Mesodermal cell (in vitro differentiated cells): ENCODE data around the gene DNAJC3.
"Not testable (repeated sequence)": the region's sequence is repeated elsewhere in the genome, so short reads cannot be mapped to it uniquely, and the experiment has no call there.

Experiments
- H3K27ac ChIP-seq: 2 replicates; pipeline ENCODE4 v1.7.0; 2013; ENCODE audit warnings: mild to moderate bottlenecking, low read depth, low read length, moderate library complexity; ENCODE audit not compliant: severe bottlenecking
- H3K36me3 ChIP-seq: 2 replicates; pipeline ENCODE4 v1.7.1; 2013; ENCODE audit warnings: mild to moderate bottlenecking, low read length, moderate library complexity; ENCODE audit not compliant: control insufficient read depth, insufficient read depth
- H3K4me1 ChIP-seq: one replicate; pipeline ENCODE4 v1.7.1; 2013; ENCODE audit warnings: mild to moderate bottlenecking, low read length; ENCODE audit not compliant: insufficient read depth, control insufficient read depth, poor library complexity, severe bottlenecking
- H3K4me3 ChIP-seq: 2 replicates; pipeline ENCODE4 v1.7.0; 2013; ENCODE audit warnings: low read length, control low read depth, mild to moderate bottlenecking; ENCODE audit not compliant: insufficient read depth, poor library complexity, severe bottlenecking; ENCODE audit errors: extremely low read depth
- H3K9me3 ChIP-seq: 2 replicates; pipeline ENCODE4 v1.7.1; 2013; ENCODE audit warnings: mild to moderate bottlenecking, low read length, moderate library complexity; ENCODE audit not compliant: control insufficient read depth
- WGBS, 2 experiments: methylation state at CpG; one replicate each; pipeline ENCODE4 v1.1.5; 2013; ENCODE audit warnings: missing lambda C conversion rate in 2 of 2; ENCODE audit not compliant: insufficient coverage in 2 of 2; 5-methylcytosine and 5-hydroxymethylcytosine counted together

The DNAJC3 gene

DNA sequence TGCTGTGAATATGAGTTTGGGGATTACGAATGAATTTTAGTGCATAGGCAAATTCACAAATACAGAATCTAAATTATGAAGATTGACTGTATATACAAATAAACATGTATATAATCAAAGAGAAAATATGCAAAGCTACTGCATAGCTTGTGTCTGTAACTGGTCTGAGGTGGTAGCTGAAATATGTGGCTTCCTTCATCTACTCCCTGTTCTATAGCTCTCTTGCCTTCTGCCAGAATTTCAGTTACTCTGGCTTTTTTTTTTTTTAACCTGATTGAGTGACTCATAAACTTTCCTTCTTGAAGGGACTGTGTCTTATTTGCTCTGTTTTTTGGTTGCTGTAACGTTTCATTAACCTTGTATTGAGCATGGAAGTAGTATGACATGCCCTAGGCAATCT is 26.6 kb downstream of the DNAJC3 start:
- H3K36me3 ChIP-seq = peaks cover 4% of the 10 kb centered on the region
- WGBS, 2 experiments = no CpG with 5 or more reads among the region's 2 CpGs

DNA sequence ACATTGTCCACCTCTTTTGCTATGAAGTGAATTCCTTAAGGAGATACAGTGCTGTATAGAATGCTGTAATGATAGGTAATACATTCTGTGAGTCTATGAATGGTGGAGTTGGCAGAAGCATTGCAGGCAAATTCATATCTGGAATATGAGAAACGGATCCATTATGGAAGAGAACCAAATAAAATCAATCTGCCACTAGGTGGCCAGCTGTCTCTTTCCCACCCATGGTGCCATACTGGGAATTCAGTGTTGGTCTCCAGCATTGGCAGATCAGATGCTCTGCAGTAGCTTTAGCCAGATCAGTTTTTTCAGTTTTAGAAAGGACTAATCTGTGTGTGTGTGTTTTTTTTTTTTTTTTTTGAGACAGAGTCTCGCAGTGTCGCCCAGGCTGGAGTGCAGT is 27.6 kb downstream of the DNAJC3 start:
- WGBS, 2 experiments = 80% methylated on average over 1 of the region's 3 CpGs
- H3K4me3 ChIP-seq = no peak overlapping the region
- no peak overlapping the region for H3K27ac ChIP-seq
- peaks cover 4% of the 10 kb centered on the region for H3K36me3 ChIP-seq
- no peaks in the 10 kb centered on the region for H3K4me1 ChIP-seq
- H3K9me3 ChIP-seq = no peaks in the 10 kb centered on the region

More for the DNA sequence above, 26.6 kb downstream of the DNAJC3 start:
- Histone ChIP-seq H3K4me1 (no peaks in the 10 kb centered on the region), H3K9me3 (no peaks in the 10 kb centered on the region), H3K27ac (no peak overlapping the region), H3K4me3 (no peak overlapping the region)

- Histone ChIP-seq H3K36me3 (peaks cover 22% of the 10 kb centered on the region), H3K4me1 (no peaks in the 10 kb centered on the region), H3K4me3 (no peak overlapping the region), H3K9me3 (no peaks in the 10 kb centered on the region), H3K27ac (no peak overlapping the region)
- WGBS, 2 experiments = 100% methylated on average over 1 of the region's 1 CpG; no CpG with 5 or more reads in 1 of the 2 experiments
Observed at GRCh38 chr13:95706356-95706755, 29.4 kb downstream of the DNAJC3 start.

GRCh38 chr13:95707035-95707434 is 30.1 kb downstream of the DNAJC3 start:
- Histone ChIP-seq H3K27ac (no peak overlapping the region), H3K4me1 (no peaks in the 10 kb centered on the region), H3K9me3 (no peaks in the 10 kb centered on the region), H3K4me3 (no peak overlapping the region), H3K36me3 (peaks cover 25% of the 10 kb centered on the region)
- WGBS, 2 experiments = 95 to 96% methylated on average over 2 to 3 of the region's 4 CpGs

DNA sequence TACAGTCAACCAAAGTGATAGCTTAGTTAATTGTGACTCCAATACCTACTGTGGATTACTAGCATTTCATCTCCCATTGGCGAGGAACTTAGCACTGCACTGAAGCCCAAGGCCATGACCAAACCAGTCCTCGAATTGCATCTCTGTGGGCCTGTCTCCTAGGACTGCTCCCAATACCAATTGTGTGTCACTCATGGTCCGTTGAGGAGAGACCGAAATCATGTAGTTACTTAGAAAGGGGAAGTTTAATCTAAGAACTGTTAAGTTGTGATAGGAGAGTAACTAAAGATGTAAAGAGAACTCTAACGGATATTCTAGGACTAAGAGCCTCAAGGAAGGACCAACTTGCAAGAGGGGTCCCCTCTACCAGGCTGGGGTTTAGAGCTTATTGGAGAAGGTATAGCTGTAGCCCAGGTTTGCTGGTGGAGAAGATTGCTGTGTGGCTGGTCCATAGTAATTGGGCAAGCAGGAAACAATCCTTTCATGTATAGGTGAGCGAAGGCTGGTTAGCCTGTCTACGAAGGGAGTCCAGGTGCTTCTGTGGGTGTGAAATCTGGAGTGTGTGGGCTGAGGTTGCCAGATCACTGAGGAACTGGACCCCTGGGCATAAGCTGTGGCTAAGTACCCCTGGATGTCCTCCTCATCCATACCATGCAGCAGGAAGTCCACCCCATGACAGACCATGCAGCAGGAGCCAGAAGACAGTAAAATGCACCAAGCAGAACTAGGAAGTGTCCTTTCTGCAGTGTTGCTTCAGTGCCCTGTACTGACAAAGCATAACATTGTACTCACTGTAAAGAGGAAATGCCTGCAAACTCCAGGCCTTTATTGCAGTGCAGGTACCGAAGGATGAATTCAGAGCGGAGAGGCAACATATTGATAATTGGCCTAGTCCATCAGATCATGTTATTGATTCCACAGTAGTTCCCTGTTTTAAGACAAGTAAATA is 30.8 kb downstream of the DNAJC3 start:
- H3K27ac ChIP-seq = no peak overlapping the region
- H3K36me3 ChIP-seq = peaks cover 32% of the 10 kb centered on the region
- no peaks in the 10 kb centered on the region for H3K4me1 ChIP-seq
- WGBS, 2 experiments = 95 to 96% methylated on average over 9 of the region's 9 CpGs
- no peaks in the 10 kb centered on the region for H3K9me3 ChIP-seq
- no peak overlapping the region for H3K4me3 ChIP-seq

- 96 to 100% methylated on average over 3 of the region's 5 CpGs for WGBS, 2 experiments
- no peaks in the 10 kb centered on the region for H3K4me1 ChIP-seq
- no peak overlapping the region for H3K4me3 ChIP-seq
Observed at GRCh38 chr13:95708391-95708774, 31.4 kb downstream of the DNAJC3 start.

GRCh38 chr13:95708811-95709500 is 32.0 kb downstream of the DNAJC3 start:
- no peak overlapping the region for H3K4me3 ChIP-seq
- H3K27ac ChIP-seq = no peak overlapping the region
- H3K9me3 ChIP-seq = no peaks in the 10 kb centered on the region
- no CpG with 5 or more reads among the region's 4 CpGs for WGBS, 2 experiments
- peaks cover 39% of the 10 kb centered on the region for H3K36me3 ChIP-seq
- peaks cover 5% of the 10 kb centered on the region for H3K4me1 ChIP-seq

More at GRCh38 chr13:95708391-95708774, 31.4 kb downstream of the DNAJC3 start:
- Histone ChIP-seq H3K9me3 (no peaks in the 10 kb centered on the region), H3K27ac (no peak overlapping the region), H3K36me3 (peaks cover 34% of the 10 kb centered on the region)

GRCh38 chr13:95710313-95710712 is 33.4 kb downstream of the DNAJC3 start:
- no peaks in the 10 kb centered on the region for H3K9me3 ChIP-seq
- no peak overlapping the region for H3K4me3 ChIP-seq
- H3K36me3 ChIP-seq = peaks cover 40% of the 10 kb centered on the region
- H3K27ac ChIP-seq = no peak overlapping the region
- H3K4me1 ChIP-seq = peaks cover 5% of the 10 kb centered on the region
- WGBS, 2 experiments = 100% methylated on average over 1 of the region's 2 CpGs

DNA sequence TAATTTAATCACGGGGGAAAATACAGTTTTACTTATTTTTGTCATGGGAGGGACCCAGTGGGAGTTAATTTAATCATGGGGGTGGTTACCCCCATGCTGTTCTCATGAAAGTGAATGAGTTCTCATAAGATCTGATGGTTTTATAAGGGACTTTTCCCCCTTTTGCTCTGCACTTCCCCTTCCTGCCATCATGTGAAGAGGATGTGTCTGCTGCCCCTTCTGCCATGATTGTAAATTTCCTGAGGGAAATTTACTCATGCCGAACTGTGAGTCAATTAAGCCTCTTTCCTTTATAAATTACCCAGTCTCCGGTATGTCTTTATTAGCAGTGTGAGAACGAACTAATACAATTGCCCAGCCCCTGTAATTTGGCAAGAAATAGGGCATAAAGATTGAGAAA is 35.9 kb downstream of the DNAJC3 start:
- H3K9me3 ChIP-seq = not testable (repeated sequence)
- 80 to 100% methylated on average over 1 of the region's 4 CpGs for WGBS, 2 experiments

GRCh38 chr13:95713651-95714050 is 36.7 kb downstream of the DNAJC3 start:
- Histone ChIP-seq H3K4me3 (no peak overlapping the region), H3K9me3 (no peaks in the 10 kb centered on the region), H3K36me3 (peaks cover 41% of the 10 kb centered on the region), H3K4me1 (peaks cover 5% of the 10 kb centered on the region), H3K27ac (no peak overlapping the region)
- 83 to 100% methylated on average over 2 to 3 of the region's 3 CpGs for WGBS, 2 experiments

More for the DNA sequence above, 35.9 kb downstream of the DNAJC3 start:
- peaks cover 45% of the 10 kb centered on the region for H3K36me3 ChIP-seq
- not testable (repeated sequence) for H3K4me3 ChIP-seq, H3K27ac ChIP-seq, H3K4me1 ChIP-seq
